Mucosa of stomach (tissue), 1 donor: ENCODE data around the gene EFHC1.
A peak's percentile ranks its signal among the peaks of the same experiment; 100 is the strongest.

Experiments used
- H3K27me3 ChIP-seq: one replicate; pipeline ENCODE4 v1.7.0; 2013; ENCODE audit warnings: mild to moderate bottlenecking, low read length; ENCODE audit not compliant: control insufficient read depth, insufficient read depth
- H3K36me3 ChIP-seq: one replicate; pipeline ENCODE4 v1.7.0; 2013; ENCODE audit warnings: low read length; ENCODE audit not compliant: control insufficient read depth, insufficient read depth
- H3K4me1 ChIP-seq: one replicate; pipeline ENCODE4 v1.7.0; 2013; ENCODE audit warnings: mild to moderate bottlenecking, low read length; ENCODE audit not compliant: control insufficient read depth, insufficient read depth
- H3K4me3 ChIP-seq: one replicate; pipeline ENCODE4 v1.7.0; 2013; ENCODE audit warnings: low read length
- H3K9ac ChIP-seq: one replicate; pipeline ENCODE4 v1.7.0; 2013; ENCODE audit warnings: mild to moderate bottlenecking, low read length, moderate library complexity
- H3K9me3 ChIP-seq: one replicate; pipeline ENCODE4 v1.7.0; 2013; ENCODE audit warnings: mild to moderate bottlenecking, low read length, moderate library complexity; ENCODE audit not compliant: control insufficient read depth
- donor health status: Pancreatic carcinoma.

Gene EFHC1

DNA sequence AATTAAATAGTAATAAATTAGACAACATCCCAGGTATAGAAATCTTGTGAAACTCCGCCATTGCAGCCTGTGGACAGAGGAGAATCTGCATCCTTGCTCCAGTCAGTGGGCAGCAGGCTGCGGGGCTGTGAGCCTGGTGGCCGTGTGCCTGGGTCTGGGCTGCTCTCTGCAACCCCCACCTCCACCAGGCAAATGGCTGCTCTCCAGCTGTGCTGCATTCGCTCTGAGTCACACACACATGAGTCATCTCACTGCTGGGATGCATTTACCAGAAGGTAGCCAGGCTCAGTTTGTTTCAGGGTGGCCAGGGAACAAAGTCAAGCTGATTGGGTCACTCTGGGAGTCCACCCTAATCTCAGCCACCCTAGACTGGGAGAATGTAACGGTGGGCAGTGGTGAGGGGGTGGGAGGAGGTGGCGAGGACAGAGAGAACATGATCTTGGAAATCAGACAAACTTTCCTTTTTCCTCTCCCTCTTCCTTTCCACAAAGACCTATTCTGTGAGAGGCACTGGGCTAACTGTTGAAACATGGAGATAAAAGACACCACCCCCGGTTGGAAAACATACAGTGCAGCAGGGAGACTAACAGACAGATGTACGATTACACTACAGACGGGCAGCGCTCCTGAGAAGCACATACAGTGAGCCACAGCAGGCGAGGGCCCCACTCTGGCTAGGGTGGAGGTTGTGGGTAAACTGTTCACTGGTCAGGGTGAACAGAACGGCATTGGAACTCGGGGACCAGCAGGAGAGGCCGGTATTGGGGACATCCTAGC lies 97.5 kb downstream of the EFHC1 start:
- peak overlapping the region; percentile 8 for H3K9ac ChIP-seq
- no peak overlapping the region for H3K4me3 ChIP-seq
- H3K9me3 ChIP-seq, result no peaks in the 10 kb centered on the region
- no peaks in the 10 kb centered on the region for H3K36me3 ChIP-seq
- no peaks in the 10 kb centered on the region for H3K27me3 ChIP-seq
- H3K4me1 ChIP-seq, result peaks cover 35% of the 10 kb centered on the region

DNA sequence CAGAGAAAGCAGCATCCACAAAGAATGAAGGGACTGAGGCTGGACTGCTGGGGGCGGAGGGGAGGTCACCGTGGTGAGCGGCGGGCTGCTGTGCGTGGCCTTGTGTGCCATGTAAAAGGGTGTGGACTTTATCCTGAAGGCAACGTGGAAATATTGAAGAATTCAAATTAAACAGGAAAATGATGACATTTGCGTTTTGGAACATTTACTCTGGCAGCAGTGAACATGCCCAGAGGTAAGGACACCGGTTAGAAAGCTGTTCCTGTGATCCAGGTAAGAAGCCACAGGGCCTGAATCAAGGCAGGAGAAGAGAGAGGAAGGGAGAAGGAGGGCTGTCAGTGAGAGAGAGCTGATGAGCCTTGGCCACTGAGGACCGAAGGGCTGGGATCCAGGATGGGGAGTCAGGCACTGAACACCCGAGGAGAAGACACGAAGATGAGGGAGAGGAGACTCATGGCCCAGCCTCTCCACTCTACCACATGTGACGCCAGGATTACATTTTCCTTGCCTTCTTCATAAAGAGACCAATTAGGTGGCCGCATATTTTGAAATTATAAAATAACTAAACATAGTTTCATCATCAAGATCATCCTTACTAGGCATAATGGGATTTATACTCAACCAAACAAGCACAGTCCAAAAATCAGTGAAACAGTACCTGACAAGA lies 98.3 kb downstream of the EFHC1 start:
- Histone ChIP-seq H3K4me1 (peaks cover 37% of the 10 kb centered on the region), H3K36me3 (no peaks in the 10 kb centered on the region), H3K27me3 (no peaks in the 10 kb centered on the region), H3K9ac (peak overlapping the region; percentile 8), H3K4me3 (no peak overlapping the region), H3K9me3 (no peaks in the 10 kb centered on the region)

- Histone ChIP-seq H3K9ac (no peak overlapping the region), H3K36me3 (no peaks in the 10 kb centered on the region), H3K27me3 (no peaks in the 10 kb centered on the region), H3K9me3 (no peaks in the 10 kb centered on the region), H3K4me3 (no peak overlapping the region), H3K4me1 (peaks cover 38% of the 10 kb centered on the region)
Measured at GRCh38 chr6:52519618-52520017, 99.5 kb downstream of the EFHC1 start.

GRCh38 chr6:52522151-52522626 lies 102.0 kb downstream of the EFHC1 start:
- H3K4me1 ChIP-seq, result peaks cover 33% of the 10 kb centered on the region
- no peak overlapping the region for H3K9ac ChIP-seq
- H3K4me3 ChIP-seq, result no peak overlapping the region
- H3K27me3 ChIP-seq, result no peaks in the 10 kb centered on the region
- H3K9me3 ChIP-seq, result no peaks in the 10 kb centered on the region
- H3K36me3 ChIP-seq, result no peaks in the 10 kb centered on the region

- Histone ChIP-seq H3K9ac (no peak overlapping the region), H3K27me3 (no peaks in the 10 kb centered on the region), H3K9me3 (no peaks in the 10 kb centered on the region), H3K4me3 (no peak overlapping the region), H3K4me1 (peaks cover 28% of the 10 kb centered on the region), H3K36me3 (no peaks in the 10 kb centered on the region)
Measured at GRCh38 chr6:52522655-52523054, 102.5 kb downstream of the EFHC1 start.

GRCh38 chr6:52523378-52524142 lies 103.4 kb downstream of the EFHC1 start:
- H3K36me3 ChIP-seq, result no peaks in the 10 kb centered on the region

DNA sequence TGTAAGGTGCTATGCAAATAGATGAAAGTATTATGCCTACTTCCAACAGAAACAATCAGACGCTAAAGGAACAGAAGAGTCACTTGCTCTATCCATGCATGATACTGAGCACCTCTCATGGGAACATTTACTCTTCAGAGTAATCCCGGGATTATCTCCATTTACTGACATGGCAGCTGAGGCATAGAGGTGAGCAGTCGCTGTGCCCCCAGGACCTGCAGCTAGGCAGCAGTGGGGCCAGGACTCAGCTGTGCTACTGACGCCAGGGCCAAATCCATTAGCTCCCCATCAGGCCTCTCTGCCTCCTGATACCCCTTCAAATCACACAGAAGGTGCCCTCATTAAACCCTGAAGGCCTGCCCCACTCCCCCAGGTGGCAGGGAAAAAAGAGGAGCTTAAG lies 104.8 kb downstream of the EFHC1 start:
- Histone ChIP-seq H3K4me1 (peaks cover 13% of the 10 kb centered on the region), H3K4me3 (no peak overlapping the region), H3K9me3 (no peaks in the 10 kb centered on the region), H3K36me3 (no peaks in the 10 kb centered on the region), H3K27me3 (no peaks in the 10 kb centered on the region), H3K9ac (no peak overlapping the region)

More at GRCh38 chr6:52523378-52524142, 103.4 kb downstream of the EFHC1 start:
- Histone ChIP-seq H3K27me3 (no peaks in the 10 kb centered on the region), H3K9me3 (no peaks in the 10 kb centered on the region), H3K9ac (no peak overlapping the region), H3K4me1 (peaks cover 19% of the 10 kb centered on the region), H3K4me3 (no peak overlapping the region)

DNA sequence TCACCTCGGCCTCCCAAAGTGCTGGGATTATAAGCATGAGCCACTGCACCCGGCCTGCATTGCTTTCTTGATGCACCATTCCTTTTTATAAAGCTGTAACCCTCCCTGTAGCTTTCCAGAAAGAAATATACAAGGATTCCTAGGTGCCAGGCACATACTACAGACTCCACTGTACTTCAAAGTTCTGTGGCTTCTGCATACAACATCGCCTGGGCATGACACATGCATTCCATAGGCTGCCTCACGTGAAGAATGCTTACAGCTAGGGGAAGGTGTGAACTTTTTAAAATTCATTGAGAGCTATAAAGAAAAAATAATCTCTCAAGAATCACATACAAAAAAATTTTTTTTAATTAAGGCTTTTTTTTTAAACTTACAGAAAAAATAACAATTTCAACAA lies 106.5 kb downstream of the EFHC1 start:
- H3K36me3 ChIP-seq, result no peaks in the 10 kb centered on the region
- H3K27me3 ChIP-seq, result no peaks in the 10 kb centered on the region
- H3K4me3 ChIP-seq, result no peak overlapping the region
- H3K9ac ChIP-seq, result no peak overlapping the region
- peaks cover 17% of the 10 kb centered on the region for H3K4me1 ChIP-seq
- H3K9me3 ChIP-seq, result no peaks in the 10 kb centered on the region

GRCh38 chr6:52527436-52527835 lies 107.3 kb downstream of the EFHC1 start:
- H3K27me3 ChIP-seq, result no peaks in the 10 kb centered on the region
- no peaks in the 10 kb centered on the region for H3K9me3 ChIP-seq
- H3K9ac ChIP-seq, result no peak overlapping the region
- H3K4me1 ChIP-seq, result peaks cover 15% of the 10 kb centered on the region
- H3K36me3 ChIP-seq, result no peaks in the 10 kb centered on the region
- H3K4me3 ChIP-seq, result no peak overlapping the region

DNA sequence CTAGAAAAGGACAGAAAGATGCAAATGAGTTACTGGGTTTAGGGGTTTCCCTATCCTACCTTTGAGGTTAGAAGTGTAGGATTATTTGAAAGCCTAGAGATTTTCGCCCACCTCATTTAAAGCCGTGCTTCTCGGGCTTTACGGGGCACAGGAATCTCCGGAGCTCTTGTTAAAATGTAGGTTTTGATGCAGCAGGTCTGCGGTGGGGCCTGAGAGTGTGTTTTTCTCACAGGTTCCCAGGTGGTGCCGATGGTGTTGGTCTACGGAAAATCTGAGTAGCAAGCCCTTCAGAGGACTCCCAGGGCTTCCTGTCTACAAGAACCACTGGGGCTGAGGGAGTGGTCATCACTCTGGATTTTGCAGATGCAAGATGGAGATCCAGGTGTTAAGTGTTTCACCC lies 109.2 kb downstream of the EFHC1 start:
- H3K4me1 ChIP-seq, result peaks cover 9% of the 10 kb centered on the region
- no peak overlapping the region for H3K4me3 ChIP-seq
- H3K9ac ChIP-seq, result no peak overlapping the region
- H3K9me3 ChIP-seq, result no peaks in the 10 kb centered on the region
- H3K36me3 ChIP-seq, result no peaks in the 10 kb centered on the region
- no peaks in the 10 kb centered on the region for H3K27me3 ChIP-seq

- Histone ChIP-seq H3K4me3 (no peak overlapping the region), H3K27me3 (no peaks in the 10 kb centered on the region), H3K9me3 (no peaks in the 10 kb centered on the region), H3K9ac (no peak overlapping the region), H3K4me1 (peaks cover 9% of the 10 kb centered on the region), H3K36me3 (no peaks in the 10 kb centered on the region)
Measured at GRCh38 chr6:52530351-52530750, 110.2 kb downstream of the EFHC1 start.

DNA sequence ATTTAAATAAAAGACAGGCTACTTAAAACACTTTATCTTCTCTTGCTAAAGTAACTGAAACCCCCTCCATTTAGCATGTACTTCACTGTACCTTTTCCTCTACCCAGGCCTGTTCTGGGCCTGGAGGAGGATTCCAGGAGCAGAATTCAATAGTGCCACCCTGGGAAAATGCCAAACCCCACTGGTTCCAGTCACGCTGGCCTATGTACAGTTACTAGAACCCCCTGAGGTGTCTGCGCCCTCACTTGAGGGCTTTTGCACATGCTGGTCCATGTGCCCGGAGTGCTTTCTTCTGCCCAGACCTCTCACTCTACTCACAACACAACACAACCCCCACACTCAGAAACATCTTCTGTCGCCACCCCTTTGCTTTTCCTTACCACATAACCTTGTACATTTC lies 111.3 kb downstream of the EFHC1 start:
- Histone ChIP-seq H3K4me1 (peaks cover 9% of the 10 kb centered on the region), H3K4me3 (no peak overlapping the region), H3K27me3 (no peaks in the 10 kb centered on the region), H3K9me3 (no peaks in the 10 kb centered on the region), H3K9ac (no peak overlapping the region), H3K36me3 (no peaks in the 10 kb centered on the region)
